ENCODE measurements around the gene POU6F2. TPM values are rescaled to one million over a fixed set of nuclear protein-coding genes. Genes with fewer than 3 reads are reported as not detected.

POU6F2 gene
- total RNA-seq, 1 experiment from 2014 or later: 2.9 TPM

- no peaks in the 10 kb centered on the region for H3K27me3 Mint-ChIP-seq (ENCODE audit: low read depth)
- no peaks in the 10 kb centered on the region for H3K36me3 Mint-ChIP-seq
- POLR2A ChIA-PET: no interaction called here
- no peak; the same call in 1 of the 2 replicates for ATAC-seq
- H3K4me3 Mint-ChIP-seq: no peak overlapping the region
- H3K9me3 Mint-ChIP-seq: no peaks in the 10 kb centered on the region
- no peak for DNase-seq (ENCODE audit: low spot score)
- TF ChIP-seq, protein P1, sequence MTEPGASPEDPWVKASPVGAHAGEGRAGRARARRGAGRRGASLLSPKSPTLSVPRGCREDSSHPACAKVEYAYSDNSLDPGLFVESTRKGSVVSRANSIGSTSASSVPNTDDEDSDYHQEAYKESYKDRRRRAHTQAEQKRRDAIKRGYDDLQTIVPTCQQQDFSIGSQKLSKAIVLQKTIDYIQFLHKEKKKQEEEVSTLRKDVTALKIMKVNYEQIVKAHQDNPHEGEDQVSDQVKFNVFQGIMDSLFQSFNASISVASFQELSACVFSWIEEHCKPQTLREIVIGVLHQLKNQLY (CRISPR knock-in tag; IDR thresholded peaks at IDR 0.05): no peak
- TF ChIP-seq NFYB (CRISPR knock-in tag; conservative IDR thresholded peaks at IDR 0.05; ENCODE audit: low read depth): no peak
- TF ChIP-seq PRRX2 (CRISPR knock-in tag; IDR thresholded peaks at IDR 0.05): no peak
- no peak for TF ChIP-seq ZNF671 (CRISPR knock-in tag; IDR thresholded peaks at IDR 0.05)
- TF ChIP-seq AR (CRISPR knock-in tag; IDR thresholded peaks at IDR 0.05): no peak
- TF ChIP-seq IRF2 (CRISPR knock-in tag; IDR thresholded peaks at IDR 0.05; ENCODE audit: borderline replicate concordance, low read depth): no peak
- TF ChIP-seq MXD4 (CRISPR knock-in tag; IDR thresholded peaks at IDR 0.05; ENCODE audit: borderline replicate concordance): no peak
- TF ChIP-seq E2F5 (CRISPR knock-in tag; IDR thresholded peaks at IDR 0.05): no peak
- TF ChIP-seq FOXP4 (CRISPR knock-in tag; IDR thresholded peaks at IDR 0.05): no peak
- TF ChIP-seq SOX15 (CRISPR knock-in tag; IDR thresholded peaks at IDR 0.05): no peak
- H3K27ac Mint-ChIP-seq: no peak overlapping the region
- H3K4me1 Mint-ChIP-seq: peaks cover 19% of the 10 kb centered on the region
- CTCF ChIA-PET: interaction anchor here (0.6 to 1.7 kb wide), 2 partner anchors 97 to 515 kb away, joined by 3 to 6 read pairs; no protein-coding TSS in a partner anchor
Measured at GRCh38 chr7:38938589-38938988, 39.1 kb upstream of the POU6F2 start.

DNA sequence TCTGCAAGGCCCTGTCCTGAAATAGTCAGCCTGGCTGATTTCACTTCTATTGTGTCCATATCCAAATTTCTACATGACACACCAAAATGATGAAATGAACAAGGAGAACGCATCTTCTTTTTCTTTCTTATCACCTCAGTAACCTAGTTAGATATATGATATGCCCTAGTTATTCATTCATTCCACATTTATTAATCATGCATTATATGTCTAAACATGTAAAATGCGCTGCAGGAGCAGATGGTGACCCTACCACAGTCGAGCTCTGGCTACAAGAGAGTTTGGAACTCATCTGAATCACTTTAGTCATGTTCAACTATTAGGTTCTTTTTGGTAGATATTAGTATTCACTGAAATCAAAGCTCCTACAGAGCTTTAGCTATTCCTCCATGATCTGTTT, 36.9 kb upstream of the POU6F2 start:
- Mint-ChIP-seq H3K27ac (no peak overlapping the region), H3K27me3 (ENCODE audit: low read depth) (no peaks in the 10 kb centered on the region), H3K36me3 (no peaks in the 10 kb centered on the region), H3K4me3 (no peak overlapping the region), H3K9me3 (no peaks in the 10 kb centered on the region), H3K4me1 (peaks cover 19% of the 10 kb centered on the region)
- no peak for DNase-seq (ENCODE audit: low spot score)
- ChIA-PET POLR2A (no interaction called here), CTCF (no interaction called here)
- no peak for ATAC-seq
- TF ChIP-seq FOXJ3 (CRISPR knock-in tag; IDR thresholded peaks at IDR 0.05; ENCODE audit: borderline replicate concordance) (no peak), IRF2 (CRISPR knock-in tag; IDR thresholded peaks at IDR 0.05; ENCODE audit: borderline replicate concordance, low read depth) (no peak), ZNF138 (CRISPR knock-in tag; conservative IDR thresholded peaks at IDR 0.05) (no peak), CREM (CRISPR knock-in tag; IDR thresholded peaks at IDR 0.05) (no peak), TEAD1 (CRISPR knock-in tag; IDR thresholded peaks at IDR 0.05) (no peak), CREB1 (CRISPR knock-in tag; IDR thresholded peaks at IDR 0.05) (no peak), MAX (CRISPR knock-in tag; IDR thresholded peaks at IDR 0.05) (no peak), ZNF671 (CRISPR knock-in tag; IDR thresholded peaks at IDR 0.05) (no peak), TEAD4 (CRISPR knock-in tag; IDR thresholded peaks at IDR 0.05) (no peak), ATF3 (CRISPR knock-in tag; conservative IDR thresholded peaks at IDR 0.05) (no peak), TCF7 (CRISPR knock-in tag; IDR thresholded peaks at IDR 0.05; ENCODE audit: low read depth) (no peak), NR3C1 (CRISPR knock-in tag; conservative IDR thresholded peaks at IDR 0.05; ENCODE audit: low read depth) (no peak), IRF1 (CRISPR knock-in tag; IDR thresholded peaks at IDR 0.05) (no peak), NR2C2 (CRISPR knock-in tag; IDR thresholded peaks at IDR 0.05) (no peak)
- TF ChIP-seq, protein P2, sequence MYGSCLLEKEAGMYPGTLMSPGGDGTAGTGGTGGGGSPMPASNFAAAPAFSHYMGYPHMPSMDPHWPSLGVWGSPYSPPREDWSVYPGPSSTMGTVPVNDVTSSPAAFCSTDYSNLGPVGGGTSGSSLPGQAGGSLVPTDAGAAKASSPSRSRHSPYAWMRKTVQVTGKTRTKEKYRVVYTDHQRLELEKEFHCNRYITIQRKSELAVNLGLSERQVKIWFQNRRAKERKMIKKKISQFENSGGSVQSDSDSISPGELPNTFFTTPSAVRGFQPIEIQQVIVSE (CRISPR knock-in tag; IDR thresholded peaks at IDR 0.05; ENCODE audit: borderline replicate concordance): no peak
- TF ChIP-seq, protein P3, sequence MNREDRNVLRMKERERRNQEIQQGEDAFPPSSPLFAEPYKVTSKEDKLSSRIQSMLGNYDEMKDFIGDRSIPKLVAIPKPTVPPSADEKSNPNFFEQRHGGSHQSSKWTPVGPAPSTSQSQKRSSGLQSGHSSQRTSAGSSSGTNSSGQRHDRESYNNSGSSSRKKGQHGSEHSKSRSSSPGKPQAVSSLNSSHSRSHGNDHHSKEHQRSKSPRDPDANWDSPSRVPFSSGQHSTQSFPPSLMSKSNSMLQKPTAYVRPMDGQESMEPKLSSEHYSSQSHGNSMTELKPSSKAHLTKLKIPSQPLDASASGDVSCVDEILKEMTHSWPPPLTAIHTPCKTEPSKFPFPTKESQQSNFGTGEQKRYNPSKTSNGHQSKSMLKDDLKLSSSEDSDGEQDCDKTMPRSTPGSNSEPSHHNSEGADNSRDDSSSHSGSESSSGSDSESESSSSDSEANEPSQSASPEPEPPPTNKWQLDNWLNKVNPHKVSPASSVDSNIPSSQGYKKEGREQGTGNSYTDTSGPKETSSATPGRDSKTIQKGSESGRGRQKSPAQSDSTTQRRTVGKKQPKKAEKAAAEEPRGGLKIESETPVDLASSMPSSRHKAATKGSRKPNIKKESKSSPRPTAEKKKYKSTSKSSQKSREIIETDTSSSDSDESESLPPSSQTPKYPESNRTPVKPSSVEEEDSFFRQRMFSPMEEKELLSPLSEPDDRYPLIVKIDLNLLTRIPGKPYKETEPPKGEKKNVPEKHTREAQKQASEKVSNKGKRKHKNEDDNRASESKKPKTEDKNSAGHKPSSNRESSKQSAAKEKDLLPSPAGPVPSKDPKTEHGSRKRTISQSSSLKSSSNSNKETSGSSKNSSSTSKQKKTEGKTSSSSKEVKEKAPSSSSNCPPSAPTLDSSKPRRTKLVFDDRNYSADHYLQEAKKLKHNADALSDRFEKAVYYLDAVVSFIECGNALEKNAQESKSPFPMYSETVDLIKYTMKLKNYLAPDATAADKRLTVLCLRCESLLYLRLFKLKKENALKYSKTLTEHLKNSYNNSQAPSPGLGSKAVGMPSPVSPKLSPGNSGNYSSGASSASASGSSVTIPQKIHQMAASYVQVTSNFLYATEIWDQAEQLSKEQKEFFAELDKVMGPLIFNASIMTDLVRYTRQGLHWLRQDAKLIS (CRISPR knock-in tag; IDR thresholded peaks at IDR 0.05; ENCODE audit: borderline replicate concordance): no peak
